B cell (primary cell): ENCODE results near the gene TBX1. TPM values are rescaled to one million over a fixed set of nuclear protein-coding genes. Genes with fewer than 3 reads are reported as not detected.

Experiments used
- ATAC-seq: fragments of 200-7000 bp; cut with Tn5 transposase; one replicate; pipeline ENCODE4 v1.10.0; 2021; ENCODE audit warnings: low read depth, mild to moderate bottlenecking, moderate number of reproducible peaks, moderate library complexity
- CTCF ChIA-PET: fragments of 350-600 bp; sonication (Branson Sonifier 250); formaldehyde crosslinking; loops from one replicate; lab custom pipeline; 2021; ENCODE audit warnings: antibody characterized with exemption, inconsistent platforms; lab: Charles Lee
- POLR2A ChIA-PET: fragments of 350-600 bp; sonication (Branson Sonifier 250); formaldehyde crosslinking; loops from one replicate; lab custom pipeline; 2021; ENCODE audit warnings: antibody characterized with exemption; lab: Charles Lee
- DNase-seq: peaks from one replicate; pipeline ENCODE4 v3.0.0; 2013
- H2AFZ ChIP-seq: 2 replicates; pipeline ENCODE4 v1.6.1; 2012; ENCODE audit warnings: mild to moderate bottlenecking, low read depth, low read length; ENCODE audit not compliant: insufficient read depth, poor library complexity, severe bottlenecking
- H3K27ac ChIP-seq, 2 donors: 1 replicate in 1 of 2; 2 replicates in 1 of 2; pipeline ENCODE4 v1.5.1; 2012 to 2013; ENCODE audit warnings: low read length in 2 of 2, mild to moderate bottlenecking in 2 of 2, moderate library complexity in 1 of 2
- H3K27me3 ChIP-seq, 4 experiments: fragments of 200-600 bp in 1 of 4; sonication (generic) in 1 of 4; replicated peaks in 1 of 4; 1 replicate in 2 of 4; 2 replicates in 2 of 4; pipeline versions ENCODE4 v1.6.1 to v1.7.0; 2013 to 2016; ENCODE audit warnings: low read length in 3 of 4, mild to moderate bottlenecking in 2 of 4, mixed read lengths in 1 of 4, moderate library complexity in 1 of 4; ENCODE audit not compliant: insufficient read depth in 4 of 4, control insufficient read depth in 3 of 4; ENCODE audit errors: control extremely low read depth in 1 of 4
- H3K36me3 ChIP-seq, 2 experiments: replicated peaks in 1 of 2; 1 replicate in 1 of 2; 2 replicates in 1 of 2; pipeline versions ENCODE4 v1.6.1 to v1.7.1; 2013; ENCODE audit warnings: low read length in 1 of 2; ENCODE audit not compliant: insufficient read depth in 2 of 2, control insufficient read depth in 1 of 2; ENCODE audit errors: control extremely low read depth in 1 of 2, extremely low read depth in 1 of 2
- H3K4me1 ChIP-seq, 2 donors: fragments of 200-600 bp in 1 of 2; sonication (generic) in 1 of 2; 1 replicate in 1 of 2; 2 replicates in 1 of 2; pipeline versions ENCODE4 v1.5.1 to v1.6.1; 2013 to 2017; ENCODE audit warnings: low read length in 2 of 2; ENCODE audit not compliant: control insufficient read depth in 2 of 2, insufficient read depth in 2 of 2
- H3K4me2 ChIP-seq: replicated peaks from 2 replicates; pipeline ENCODE3; 2012; ENCODE audit warnings: mild to moderate bottlenecking, low read depth, low read length; ENCODE audit not compliant: poor library complexity, severe bottlenecking
- H3K4me3 ChIP-seq, 5 experiments: fragments of 200-600 bp in 1 of 5; sonication (generic) in 1 of 5; 1 replicate in 3 of 5; 2 replicates in 2 of 5; pipeline versions ENCODE4 v1.5.1 to v1.7.0; 2011 to 2016; ENCODE audit warnings: low read length in 4 of 5, mild to moderate bottlenecking in 4 of 5, low read depth in 2 of 5, control low read depth in 1 of 5, moderate library complexity in 1 of 5; ENCODE audit not compliant: insufficient read depth in 1 of 5; ENCODE audit errors: control extremely low read depth in 1 of 5, extremely low read depth in 1 of 5
- H3K79me2 ChIP-seq: fragments of 200-600 bp; sonication (generic); one replicate; pipeline ENCODE4 v1.6.0; 2016; ENCODE audit warnings: low read length; ENCODE audit not compliant: control insufficient read depth, insufficient read depth
- H3K9ac ChIP-seq: fragments of 200-600 bp; sonication (generic); 2 replicates; pipeline ENCODE4 v1.6.1; 2017; ENCODE audit warnings: mild to moderate bottlenecking, low read length, moderate library complexity
- H3K9me3 ChIP-seq, 3 donors: one replicate each; pipeline versions ENCODE4 v1.6.1 to v1.7.1; 2013; ENCODE audit warnings: low read length in 2 of 3; ENCODE audit not compliant: control insufficient read depth in 2 of 3, insufficient read depth in 1 of 3; ENCODE audit errors: control extremely low read depth in 1 of 3
- H4K20me1 ChIP-seq: 2 replicates; pipeline ENCODE4 v1.6.0; 2012; ENCODE audit warnings: mild to moderate bottlenecking, low read length; ENCODE audit not compliant: insufficient read depth, control insufficient read depth, poor library complexity, severe bottlenecking
- H3K27ac Mint-ChIP-seq: one replicate; pipeline ENCODE4 v1.8.0; 2021; ENCODE audit warnings: mixed read lengths
- H3K27me3 Mint-ChIP-seq: one replicate; pipeline ENCODE4 v1.8.0; 2021; ENCODE audit warnings: mixed read lengths
- H3K4me1 Mint-ChIP-seq: one replicate; pipeline ENCODE4 v1.8.0; 2021; ENCODE audit warnings: mixed read lengths
- H3K4me3 Mint-ChIP-seq: one replicate; pipeline ENCODE4 v1.8.0; 2021; ENCODE audit warnings: mixed read lengths
- H3K9me3 Mint-ChIP-seq: one replicate; pipeline ENCODE4 v1.8.0; 2022; ENCODE audit warnings: mixed read lengths; ENCODE audit not compliant: insufficient read depth
- CTCF ChIP-seq: fragments of 200-600 bp; IDR thresholded peaks from one replicate; pipeline ENCODE4 v1.8.0; 2022; ENCODE audit warnings: antibody characterized with exemption, mild to moderate bottlenecking
- EZH2 ChIP-seq: IDR thresholded peaks from 2 replicates; pipeline ENCODE4 v1.6.1; 2012; ENCODE audit warnings: borderline replicate concordance, low read depth, mild to moderate bottlenecking, moderate library complexity, low read length; ENCODE audit not compliant: insufficient read depth, poor library complexity, severe bottlenecking
- WGBS: methylation state at CpG from one replicate; pipeline ENCODE4 v1.1.5; 2013; ENCODE audit warnings: missing lambda C conversion rate; ENCODE audit not compliant: insufficient coverage; 5-methylcytosine and 5-hydroxymethylcytosine counted together
- intact Hi-C: fragments of 100-400 bp; cut with micrococcal nuclease; formaldehyde crosslinking; loops from one replicate; pipeline ENCODE4 v1.10.0; 2022
- polyA plus RNA-seq: library from polyadenylated mRNA; depleted of rRNA; stranded (reverse); fragments of >200 nt; gene quantifications from 2 replicates; pipeline ENCODE4 v1.2.3, GENCODE V29; 2012
- total RNA-seq, 2 donors: library from RNA; stranded (reverse); fragments of 120-200 nt in 1 of 2; gene quantifications; 1 replicate in 1 of 2; 2 replicates in 1 of 2; pipeline versions ENCODE4 v1.2.3 to v1.2.4, GENCODE V29; 2013 to 2022

The TBX1 gene
- total and polyA plus RNA-seq, 2 donors (not counting 1 experiment from before 2014, with no cell fraction given): not detected

- H3K4me1 ChIP-seq: peaks cover 13 to 23% of the 10 kb centered on the region in 2 donors
- no peak overlapping the region for H3K4me3 ChIP-seq
- no peaks in the 10 kb centered on the region for H3K36me3 ChIP-seq
- peaks cover 0 to 49% (median 23%) of the 10 kb centered on the region in 4 experiments for H3K27me3 ChIP-seq
- no peak overlapping the region for H3K27ac Mint-ChIP-seq
- H3K4me2 ChIP-seq: no peak overlapping the region
- ChIA-PET CTCF (no interaction called here), POLR2A (no interaction called here)
- no peaks in the 10 kb centered on the region for H4K20me1 ChIP-seq
- intact Hi-C loops: no loop called here
- peaks cover 0 to 16% (median 0%) of the 10 kb centered on the region in 3 donors for H3K9me3 ChIP-seq
- DNase-seq (no peak), ATAC-seq (no peak)
- no peaks in the 10 kb centered on the region for H3K9me3 Mint-ChIP-seq
- H2AFZ ChIP-seq: no peak overlapping the region
- no peak for TF ChIP-seq CTCF
- no peak for TF ChIP-seq EZH2
- no peaks in the 10 kb centered on the region for H3K79me2 ChIP-seq
- H3K4me3 Mint-ChIP-seq: no peak overlapping the region
- H3K27ac ChIP-seq: no peak overlapping the region
- H3K4me1 Mint-ChIP-seq: peaks cover 10% of the 10 kb centered on the region
- no peak overlapping the region for H3K9ac ChIP-seq
- 90% methylated on average over 14 of the region's 14 CpGs for WGBS
- peaks cover 30% of the 10 kb centered on the region for H3K27me3 Mint-ChIP-seq
Observed at GRCh38 chr22:19751497-19752245, 8.9 kb upstream of the TBX1 start.

- Histone ChIP-seq H3K4me1 (peaks cover 24 to 31% of the 10 kb centered on the region in 2 donors), H3K27ac (no peak overlapping the region), H2AFZ (no peak overlapping the region), H4K20me1 (no peaks in the 10 kb centered on the region), H3K4me3 (no peak overlapping the region), H3K79me2 (no peaks in the 10 kb centered on the region), H3K4me2 (no peak overlapping the region), H3K9ac (no peak overlapping the region), H3K9me3 (peaks cover 0 to 16% (median 0%) of the 10 kb centered on the region in 3 donors), H3K27me3 (peaks cover 0 to 64% (median 28%) of the 10 kb centered on the region in 4 experiments), H3K36me3 (no peaks in the 10 kb centered on the region)
- intact Hi-C loops: no loop called here
- Mint-ChIP-seq H3K27ac (no peak overlapping the region), H3K4me3 (no peak overlapping the region), H3K9me3 (no peaks in the 10 kb centered on the region), H3K4me1 (peaks cover 21% of the 10 kb centered on the region), H3K27me3 (peaks cover 42% of the 10 kb centered on the region)
- WGBS: 88% methylated on average over 8 of the region's 10 CpGs
- no peak for DNase-seq
- no peak for ATAC-seq
- ChIA-PET POLR2A (no interaction called here), CTCF (interaction anchor here (1.6 kb wide), 1 partner anchor 23 kb away, joined by 4 read pairs; no protein-coding TSS in a partner anchor)
- TF ChIP-seq CTCF (no peak), EZH2 (no peak)
Observed at GRCh38 chr22:19753090-19753842, 7.3 kb upstream of the TBX1 start.
